SJSA1 (cell line): ENCODE data around the gene FAM184A. TPM values are rescaled to one million over a fixed set of nuclear protein-coding genes. Genes with fewer than 3 reads are reported as not detected.
"Not testable (repeated sequence)": the region's sequence is repeated elsewhere in the genome, so short reads cannot be mapped to it uniquely, and the experiment has no call there.

Experiments used
- DNase-seq, 2 experiments: peaks; one replicate each; pipeline ENCODE4 v3.0.0-alpha.2; 2015 to 2020; ENCODE audit warnings: low spot score in 2 of 2, low read depth in 1 of 2
- H3K27ac ChIP-seq: fragments of 250-450 bp; sonication (Bioruptor Pico); 2 replicates; pipeline ENCODE4 v1.5.1; 2020; ENCODE audit warnings: mild to moderate bottlenecking, moderate library complexity
- H3K27me3 ChIP-seq: fragments of 250-450 bp; sonication (Bioruptor Pico); replicated peaks from 2 replicates; pipeline ENCODE4 v1.5.1; 2020; ENCODE audit warnings: mild to moderate bottlenecking, moderate library complexity
- H3K36me3 ChIP-seq: fragments of 250-450 bp; sonication (Bioruptor Pico); 2 replicates; pipeline ENCODE4 v1.5.1; 2020; ENCODE audit warnings: mild to moderate bottlenecking
- H3K4me1 ChIP-seq: fragments of 250-450 bp; sonication (Bioruptor Pico); replicated peaks from 2 replicates; pipeline ENCODE4 v1.6.1; 2021; ENCODE audit warnings: mild to moderate bottlenecking
- H3K4me3 ChIP-seq: fragments of 250-450 bp; sonication (Bioruptor Pico); 2 replicates; pipeline ENCODE4 v1.5.1; 2020; ENCODE audit warnings: mild to moderate bottlenecking
- H3K9me3 ChIP-seq: fragments of 250-450 bp; sonication (Bioruptor Pico); replicated peaks from 2 replicates; pipeline ENCODE4 v1.5.1; 2020; ENCODE audit warnings: mild to moderate bottlenecking
- total RNA-seq: library from RNA; depleted of rRNA; stranded (reverse); fragments of >200 nt; shearing (Covaris generic); gene quantifications from 2 replicates; pipeline ENCODE4 v1.2.3, GENCODE V29; 2014

The FAM184A gene
- total RNA-seq, 1 experiment from 2014 or later, result not detected

- Histone ChIP-seq H3K4me1 (no peaks in the 10 kb centered on the region), H3K36me3 (no peaks in the 10 kb centered on the region), H3K27ac (no peak overlapping the region), H3K27me3 (no peaks in the 10 kb centered on the region), H3K4me3 (no peak overlapping the region), H3K9me3 (no peaks in the 10 kb centered on the region)
- DNase-seq, result peak in 1 of 2 experiments; percentile 6
Measured at GRCh38 chr6:119110601-119111548, 32.4 kb upstream of the FAM184A start.

- H3K27me3 ChIP-seq, result no peaks in the 10 kb centered on the region
- H3K4me1 ChIP-seq, result no peaks in the 10 kb centered on the region
- no peaks in the 10 kb centered on the region for H3K36me3 ChIP-seq
- H3K4me3 ChIP-seq, result no peak overlapping the region
- no peak for DNase-seq
- H3K27ac ChIP-seq, result no peak overlapping the region
- H3K9me3 ChIP-seq, result no peaks in the 10 kb centered on the region
Measured at GRCh38 chr6:119109654-119110325, 31.3 kb upstream of the FAM184A start.

- DNase-seq, result no peak
- H3K36me3 ChIP-seq, result no peaks in the 10 kb centered on the region
- no peaks in the 10 kb centered on the region for H3K27me3 ChIP-seq
- no peak overlapping the region for H3K27ac ChIP-seq
- H3K4me3 ChIP-seq, result no peak overlapping the region
- H3K9me3 ChIP-seq, result no peaks in the 10 kb centered on the region
- no peaks in the 10 kb centered on the region for H3K4me1 ChIP-seq
Measured at GRCh38 chr6:119108076-119108475, 29.6 kb upstream of the FAM184A start.

DNA sequence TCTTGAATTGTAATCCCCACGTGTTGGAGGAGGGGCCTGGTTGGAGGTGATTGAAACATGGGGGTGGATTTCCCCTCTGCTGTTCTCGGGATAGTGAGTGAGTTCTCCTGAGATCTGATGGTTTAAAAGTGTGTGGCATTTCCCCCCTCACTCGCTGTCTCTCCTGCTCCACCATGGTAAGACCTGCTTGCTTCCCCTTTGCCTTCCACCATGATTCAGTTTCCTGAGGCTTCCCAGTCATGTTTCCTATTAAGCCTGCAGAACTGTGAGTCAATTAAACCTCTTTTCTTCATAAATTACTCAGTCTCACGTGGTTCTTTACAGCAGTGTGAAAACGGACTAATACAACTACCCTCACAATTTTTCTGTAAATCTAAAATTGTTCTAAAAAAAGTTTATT is 26.8 kb upstream of the FAM184A start:
- DNase-seq, result no peak
- Histone ChIP-seq H3K27ac (no peak overlapping the region), H3K36me3 (no peaks in the 10 kb centered on the region), H3K9me3 (no peaks in the 10 kb centered on the region), H3K4me3 (no peak overlapping the region), H3K27me3 (no peaks in the 10 kb centered on the region), H3K4me1 (no peaks in the 10 kb centered on the region)

GRCh38 chr6:119102901-119103300 is 24.4 kb upstream of the FAM184A start:
- Histone ChIP-seq H3K9me3 (no peaks in the 10 kb centered on the region), H3K36me3 (no peaks in the 10 kb centered on the region), H3K27ac (no peak overlapping the region), H3K27me3 (no peaks in the 10 kb centered on the region), H3K4me3 (no peak overlapping the region), H3K4me1 (no peaks in the 10 kb centered on the region)
- DNase-seq, result no peak

DNA sequence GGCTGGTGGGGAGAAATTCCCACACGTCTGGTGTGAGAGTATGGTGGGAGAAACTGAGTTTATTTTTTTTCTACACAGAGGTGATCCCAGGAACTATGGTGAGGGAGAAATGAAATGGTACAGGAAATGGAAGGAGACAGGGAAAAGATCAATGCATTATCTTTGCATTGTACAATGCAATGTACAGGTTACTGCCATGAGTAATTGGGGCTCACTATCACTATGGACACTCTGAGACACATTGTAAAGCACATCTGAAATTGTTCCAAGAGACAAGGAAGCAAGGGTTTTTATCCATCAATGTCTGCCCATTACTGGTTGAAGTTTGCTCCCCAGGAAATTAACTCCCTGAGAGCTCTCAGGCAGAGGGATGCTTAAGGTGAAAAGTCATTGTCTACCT is 21.7 kb upstream of the FAM184A start:
- H3K9me3 ChIP-seq, result no peaks in the 10 kb centered on the region
- H3K27ac ChIP-seq, result no peak overlapping the region
- no peaks in the 10 kb centered on the region for H3K4me1 ChIP-seq
- H3K4me3 ChIP-seq, result no peak overlapping the region
- no peak for DNase-seq
- H3K36me3 ChIP-seq, result no peaks in the 10 kb centered on the region
- no peaks in the 10 kb centered on the region for H3K27me3 ChIP-seq

GRCh38 chr6:119097815-119098361 is 19.4 kb upstream of the FAM184A start:
- not testable (repeated sequence) for H3K27me3 ChIP-seq, H3K4me1 ChIP-seq, DNase-seq, H3K36me3 ChIP-seq, H3K27ac ChIP-seq, H3K4me3 ChIP-seq, H3K9me3 ChIP-seq

DNA sequence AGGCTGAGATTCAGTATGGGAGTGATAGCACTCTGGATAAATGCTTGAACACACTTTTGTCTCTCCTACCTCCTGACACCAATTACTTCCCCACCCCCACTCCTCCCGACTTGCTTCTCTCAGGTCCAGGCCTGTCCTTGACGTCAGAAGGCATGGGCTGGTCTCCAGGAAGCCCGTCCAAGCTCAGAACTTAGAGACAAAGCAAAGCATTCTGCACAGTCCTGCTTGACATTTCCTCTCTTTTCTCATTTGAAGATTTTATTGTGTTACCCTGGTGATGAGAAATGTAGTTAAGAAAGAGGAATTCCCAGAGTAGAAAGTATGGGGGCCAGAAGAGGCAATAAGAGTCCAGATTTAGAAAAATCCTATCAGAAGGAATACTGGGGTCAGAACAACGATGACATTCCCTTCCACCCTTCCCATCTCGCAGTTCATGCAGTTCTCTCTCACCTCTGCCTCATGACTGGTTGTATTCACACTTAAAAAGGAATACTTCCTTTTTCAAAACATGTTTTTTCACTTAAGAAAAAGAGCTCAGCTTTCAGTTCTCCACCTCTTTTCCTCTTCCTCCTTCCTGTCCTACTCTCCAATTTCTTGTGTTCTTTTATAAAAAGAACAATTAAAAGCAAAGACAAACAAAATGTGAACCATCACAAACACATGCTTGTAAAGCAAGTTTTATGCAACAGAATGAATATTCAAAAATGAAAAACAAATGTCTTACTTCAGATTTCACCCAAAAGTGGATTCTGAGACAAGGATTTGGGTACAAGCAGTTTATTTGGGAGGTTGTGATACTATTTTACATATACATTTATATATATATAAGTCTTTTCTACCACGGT is 18.5 kb upstream of the FAM184A start:
- Histone ChIP-seq H3K27me3 (no peaks in the 10 kb centered on the region), H3K9me3 (no peaks in the 10 kb centered on the region), H3K4me1 (no peaks in the 10 kb centered on the region), H3K27ac (no peak overlapping the region), H3K36me3 (no peaks in the 10 kb centered on the region), H3K4me3 (no peak overlapping the region)
- no peak for DNase-seq

- no peak for DNase-seq
- Histone ChIP-seq H3K27ac (no peak overlapping the region), H3K4me3 (no peak overlapping the region), H3K27me3 (no peaks in the 10 kb centered on the region), H3K36me3 (no peaks in the 10 kb centered on the region), H3K9me3 (no peaks in the 10 kb centered on the region), H3K4me1 (no peaks in the 10 kb centered on the region)
Measured at GRCh38 chr6:119090256-119090655, 11.8 kb upstream of the FAM184A start.

DNA sequence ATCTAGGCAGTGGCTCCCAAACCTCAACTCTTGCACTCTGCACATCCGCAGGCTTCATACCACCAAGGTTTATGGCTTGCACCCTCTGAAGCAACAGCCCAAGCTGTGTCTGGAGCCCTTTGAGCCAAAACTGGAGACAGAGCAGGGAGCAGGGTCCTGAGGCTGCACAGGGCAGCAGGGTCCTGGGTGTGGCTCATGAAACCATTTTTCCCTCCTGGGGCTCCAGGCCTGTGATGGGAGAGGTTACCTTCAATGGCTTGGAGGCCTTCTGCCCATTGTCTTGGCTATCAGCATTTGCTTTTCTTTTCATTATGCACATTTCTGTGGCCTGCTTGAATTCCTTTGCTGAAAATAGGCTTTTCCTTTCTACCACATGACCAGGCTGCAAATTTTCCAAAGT is 6.3 kb upstream of the FAM184A start:
- H3K4me3 ChIP-seq, result no peak overlapping the region
- H3K27ac ChIP-seq, result no peak overlapping the region
- no peaks in the 10 kb centered on the region for H3K36me3 ChIP-seq
- H3K27me3 ChIP-seq, result no peaks in the 10 kb centered on the region; the same call in none of the 2 replicates
- DNase-seq, result no peak
- H3K9me3 ChIP-seq, result no peaks in the 10 kb centered on the region
- H3K4me1 ChIP-seq, result no peaks in the 10 kb centered on the region

- DNase-seq, result no peak
- H3K4me3 ChIP-seq, result no peak overlapping the region
- peaks cover 10% of the 10 kb centered on the region for H3K4me1 ChIP-seq
- H3K9me3 ChIP-seq, result no peaks in the 10 kb centered on the region; the same call in 1 of the 2 replicates
- H3K27ac ChIP-seq, result no peak overlapping the region
- no peaks in the 10 kb centered on the region for H3K36me3 ChIP-seq
- peaks cover 17% of the 10 kb centered on the region for H3K27me3 ChIP-seq
Measured at GRCh38 chr6:119083007-119083406, 4.5 kb upstream of the FAM184A start.

- no peak overlapping the region for H3K4me3 ChIP-seq
- H3K27ac ChIP-seq, result no peak overlapping the region
- peaks cover 12% of the 10 kb centered on the region for H3K4me1 ChIP-seq
- no peak for DNase-seq
- H3K36me3 ChIP-seq, result no peaks in the 10 kb centered on the region
- peaks cover 47% of the 10 kb centered on the region for H3K27me3 ChIP-seq
- no peaks in the 10 kb centered on the region; the same call in 1 of the 2 replicates for H3K9me3 ChIP-seq
Measured at GRCh38 chr6:119079283-119079809, 882 bp upstream of the FAM184A start.
